Neuron (in vitro differentiated cells): ENCODE results near the gene ORAI2.
"Not testable (repeated sequence)": the region's sequence is repeated elsewhere in the genome, so short reads cannot be mapped to it uniquely, and the experiment has no call there.

Experiments used
- H2AFZ ChIP-seq: one replicate; pipeline ENCODE4 v1.6.1; 2013; ENCODE audit warnings: low read depth, mild to moderate bottlenecking, inconsistent platforms, low read length, moderate library complexity
- H3K27me3 ChIP-seq: one replicate; pipeline ENCODE4 v1.6.1; 2013; ENCODE audit warnings: low read length; ENCODE audit not compliant: insufficient read depth
- H3K36me3 ChIP-seq: one replicate; pipeline ENCODE4 v1.6.1; 2013; ENCODE audit warnings: low read length; ENCODE audit not compliant: insufficient read depth
- H3K4me1 ChIP-seq: one replicate; pipeline ENCODE4 v1.6.1; 2013; ENCODE audit warnings: low read length; ENCODE audit not compliant: insufficient read depth
- H3K4me3 ChIP-seq: 2 replicates; pipeline ENCODE4 v1.5.1; 2013; ENCODE audit warnings: mild to moderate bottlenecking, low read length, moderate library complexity
- H3K9me3 ChIP-seq: one replicate; pipeline ENCODE4 v1.6.1; 2013; ENCODE audit warnings: low read length

Gene ORAI2

DNA sequence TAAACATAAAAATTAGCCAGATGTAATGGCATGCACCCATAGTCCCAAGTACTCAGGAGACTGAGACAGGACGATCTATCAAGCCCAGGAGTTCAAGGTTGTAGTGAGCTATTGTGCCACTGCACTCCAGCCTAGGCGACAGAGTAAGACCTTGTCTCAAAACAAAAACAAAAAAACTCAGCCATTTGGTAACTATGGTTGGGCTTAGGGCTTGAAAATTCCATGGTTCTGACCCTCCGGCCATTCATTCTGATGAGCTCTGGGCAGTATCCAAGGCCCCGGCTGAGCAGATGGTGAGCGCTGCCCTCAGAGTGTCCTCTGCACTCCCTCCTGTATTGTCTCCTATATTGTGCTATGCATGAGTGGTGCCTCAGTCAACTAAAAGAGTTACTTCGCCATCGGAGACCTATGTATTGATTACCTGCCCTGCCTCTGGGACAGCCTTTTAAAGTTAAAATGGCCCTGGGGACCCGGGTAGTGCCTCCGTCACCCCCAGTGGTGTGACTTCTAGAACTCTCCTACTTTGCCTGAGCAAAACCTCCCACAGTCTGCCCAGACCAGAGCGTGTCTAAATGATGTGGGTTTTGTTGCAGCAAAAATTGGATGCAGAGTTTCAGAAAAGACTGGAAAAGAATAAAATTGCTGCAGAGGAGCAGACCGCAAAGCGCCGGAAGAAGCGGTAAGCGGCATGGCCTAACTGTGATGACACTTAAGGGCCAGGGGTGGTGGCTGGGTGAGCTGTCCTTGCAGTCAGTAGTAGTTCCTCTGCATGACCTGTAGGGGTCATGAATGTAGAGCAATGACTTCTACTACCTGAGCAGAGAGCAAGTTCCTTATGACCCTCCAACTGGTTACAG, 29.1 kb upstream of the ORAI2 start:
- Histone ChIP-seq H3K4me1 (no peaks in the 10 kb centered on the region), H3K27me3 (no peaks in the 10 kb centered on the region), H3K4me3 (no peak overlapping the region), H3K9me3 (peaks cover 14% of the 10 kb centered on the region), H3K36me3 (peaks cover 72% of the 10 kb centered on the region), H2AFZ (no peak overlapping the region)

DNA sequence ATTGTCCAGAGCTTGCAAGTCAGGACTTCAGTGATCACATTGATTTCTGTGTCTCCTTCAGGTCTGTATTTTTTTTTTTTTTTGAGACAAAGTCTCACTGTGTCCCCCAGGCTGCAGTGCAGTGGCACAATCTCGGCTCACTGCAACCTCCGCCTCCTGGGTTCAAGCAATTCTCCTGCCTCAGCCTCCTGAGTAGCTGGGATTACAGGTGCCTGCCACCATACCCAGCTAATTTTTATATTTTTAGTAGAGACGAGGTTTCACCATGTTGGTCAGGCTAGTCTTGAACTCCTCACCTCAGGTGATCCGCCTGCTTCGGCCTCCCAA, 28.6 kb upstream of the ORAI2 start:
- H2AFZ ChIP-seq, H3K27me3 ChIP-seq, H3K4me1 ChIP-seq, H3K4me3 ChIP-seq: not testable (repeated sequence)
- H3K9me3 ChIP-seq, result peaks cover 18% of the 10 kb centered on the region
- peaks cover 74% of the 10 kb centered on the region for H3K36me3 ChIP-seq

DNA sequence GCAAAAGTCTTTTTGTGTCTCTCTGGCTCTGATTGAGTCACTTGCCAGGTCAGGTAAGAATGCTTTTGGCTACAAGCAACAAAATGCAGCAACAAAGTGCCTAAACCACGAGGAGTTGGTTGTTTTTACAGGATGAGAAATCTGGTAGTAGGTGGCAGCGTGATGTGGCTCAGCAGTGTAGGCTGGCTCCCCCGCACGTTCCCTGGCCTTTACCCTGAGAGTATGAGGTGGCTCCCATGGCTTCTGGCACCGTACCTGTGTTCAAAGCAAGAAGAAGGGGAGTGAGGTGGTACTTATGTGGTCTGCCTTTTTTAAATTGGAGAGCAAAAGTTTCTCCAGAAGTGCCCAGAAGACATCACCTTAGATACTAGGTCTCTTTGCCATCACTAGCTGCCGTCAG, 25.5 kb upstream of the ORAI2 start:
- Histone ChIP-seq H3K4me3 (no peak overlapping the region), H3K27me3 (no peaks in the 10 kb centered on the region), H3K4me1 (no peaks in the 10 kb centered on the region), H2AFZ (no peak overlapping the region), H3K36me3 (peaks cover 80% of the 10 kb centered on the region), H3K9me3 (peaks cover 24% of the 10 kb centered on the region)

DNA sequence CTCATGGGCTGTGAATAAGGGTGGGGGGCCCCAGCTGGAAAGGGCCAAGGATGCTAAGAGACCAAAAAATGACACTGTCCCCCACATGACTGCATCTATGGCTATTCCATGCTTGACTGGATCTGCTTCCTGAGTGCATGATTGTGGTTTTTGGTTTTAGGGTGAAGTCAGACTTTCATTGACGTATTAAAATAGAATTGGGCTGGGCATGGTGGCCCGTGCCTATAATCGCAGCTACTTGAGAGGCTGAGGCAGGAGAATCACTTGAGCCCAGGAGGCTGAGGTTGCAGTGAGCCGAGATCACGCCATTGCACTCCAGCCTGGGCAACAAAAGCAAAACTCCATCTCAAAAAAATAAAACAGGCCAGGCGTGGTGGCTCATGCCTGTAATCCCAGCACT, 24.8 kb upstream of the ORAI2 start:
- Histone ChIP-seq H3K9me3 (peaks cover 24% of the 10 kb centered on the region), H3K36me3 (peaks cover 81% of the 10 kb centered on the region)
- not testable (repeated sequence) for H3K4me1 ChIP-seq, H2AFZ ChIP-seq, H3K27me3 ChIP-seq, H3K4me3 ChIP-seq

DNA sequence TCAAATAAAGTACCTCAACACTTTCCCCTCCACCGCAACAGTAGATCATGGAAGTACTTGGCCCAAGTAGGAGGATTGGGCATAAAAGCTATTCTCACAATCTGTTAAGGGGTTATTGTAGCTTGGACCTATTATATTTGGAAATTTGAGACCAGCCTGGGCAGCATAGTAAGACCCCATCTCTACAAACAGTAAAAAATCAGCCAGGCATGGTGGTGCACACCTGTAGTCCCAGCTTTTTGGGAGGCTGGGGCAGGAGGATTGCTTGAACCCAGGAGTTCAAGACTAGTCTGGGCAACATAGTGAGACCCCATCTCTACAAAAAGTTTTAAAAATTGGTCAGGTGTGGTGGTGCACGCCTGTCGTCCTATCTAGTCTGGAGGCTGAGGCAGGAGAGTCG, 24.0 kb upstream of the ORAI2 start:
- H3K9me3 ChIP-seq, result peaks cover 24% of the 10 kb centered on the region
- H3K27me3 ChIP-seq, result no peaks in the 10 kb centered on the region
- peaks cover 87% of the 10 kb centered on the region for H3K36me3 ChIP-seq
- H3K4me1 ChIP-seq, result no peaks in the 10 kb centered on the region
- no peak overlapping the region for H3K4me3 ChIP-seq
- no peak overlapping the region for H2AFZ ChIP-seq

DNA sequence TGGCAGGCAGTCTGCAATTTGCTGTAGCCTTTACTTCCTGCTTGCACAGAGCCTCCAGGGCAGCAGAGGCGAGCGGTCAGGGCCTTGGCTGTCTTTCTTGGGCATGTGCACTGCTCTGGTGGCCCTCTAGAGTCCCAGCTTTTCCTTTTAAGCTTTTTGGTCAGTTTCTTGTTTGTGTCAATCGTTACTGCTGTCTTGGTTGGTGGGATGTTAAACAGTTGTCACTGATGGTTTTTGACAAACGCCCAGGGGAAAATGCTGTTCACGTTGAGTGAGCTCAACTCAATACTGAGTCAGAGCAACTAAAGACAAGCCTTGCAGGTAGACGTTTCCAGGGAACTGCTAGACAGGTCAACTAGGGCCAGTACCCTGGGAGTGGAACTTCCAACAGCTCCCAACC, 23.3 kb upstream of the ORAI2 start:
- peaks cover 92% of the 10 kb centered on the region for H3K36me3 ChIP-seq
- no peak overlapping the region for H2AFZ ChIP-seq
- no peaks in the 10 kb centered on the region for H3K27me3 ChIP-seq
- H3K9me3 ChIP-seq, result peaks cover 24% of the 10 kb centered on the region
- H3K4me3 ChIP-seq, result no peak overlapping the region
- H3K4me1 ChIP-seq, result no peaks in the 10 kb centered on the region

DNA sequence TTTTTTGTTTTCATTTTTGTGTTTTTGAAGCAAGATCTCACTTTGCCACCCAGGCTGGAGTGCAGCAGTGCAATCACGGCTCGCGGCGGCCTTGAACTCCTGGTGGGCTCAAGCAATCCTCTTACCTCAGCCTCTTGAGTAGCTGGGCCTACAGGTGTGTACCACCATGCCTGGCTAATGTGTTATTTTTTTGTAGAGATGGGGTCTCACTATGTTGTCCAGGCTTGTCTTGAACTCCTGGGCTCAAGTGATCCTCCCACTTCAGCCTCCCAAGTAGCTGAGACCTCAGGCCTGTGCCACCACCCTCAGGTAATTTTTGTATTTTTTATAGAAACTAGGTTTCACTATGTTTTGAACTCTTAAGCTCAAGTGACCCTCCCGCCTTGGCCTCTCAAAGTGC, 22.5 kb upstream of the ORAI2 start:
- H3K4me1 ChIP-seq, result no peaks in the 10 kb centered on the region
- H2AFZ ChIP-seq, result no peak overlapping the region
- peaks cover 24% of the 10 kb centered on the region for H3K9me3 ChIP-seq
- peaks cover 91% of the 10 kb centered on the region for H3K36me3 ChIP-seq
- no peaks in the 10 kb centered on the region for H3K27me3 ChIP-seq
- no peak overlapping the region for H3K4me3 ChIP-seq

DNA sequence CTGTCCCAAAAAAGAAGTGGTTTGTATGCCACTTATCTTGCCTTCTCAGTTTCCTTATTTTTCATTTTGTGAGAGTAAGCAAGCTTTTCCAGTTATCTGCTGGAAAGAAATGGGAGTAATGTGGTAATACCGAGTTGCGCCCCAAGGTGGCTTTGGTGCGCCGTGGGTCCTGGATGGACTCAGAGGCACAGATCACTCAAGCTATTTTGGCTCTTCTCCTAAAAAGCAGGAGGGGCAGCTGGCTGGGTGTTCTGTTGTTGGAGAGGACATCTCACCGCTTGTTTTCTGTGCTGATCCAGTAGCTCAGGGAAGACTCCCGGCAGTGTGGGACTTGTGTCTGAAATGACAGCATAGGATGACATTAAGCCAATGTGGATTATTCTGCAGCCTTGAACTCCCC, 20.8 kb upstream of the ORAI2 start:
- H3K4me1 ChIP-seq, result no peaks in the 10 kb centered on the region
- no peak overlapping the region for H2AFZ ChIP-seq
- H3K36me3 ChIP-seq, result peaks cover 87% of the 10 kb centered on the region

DNA sequence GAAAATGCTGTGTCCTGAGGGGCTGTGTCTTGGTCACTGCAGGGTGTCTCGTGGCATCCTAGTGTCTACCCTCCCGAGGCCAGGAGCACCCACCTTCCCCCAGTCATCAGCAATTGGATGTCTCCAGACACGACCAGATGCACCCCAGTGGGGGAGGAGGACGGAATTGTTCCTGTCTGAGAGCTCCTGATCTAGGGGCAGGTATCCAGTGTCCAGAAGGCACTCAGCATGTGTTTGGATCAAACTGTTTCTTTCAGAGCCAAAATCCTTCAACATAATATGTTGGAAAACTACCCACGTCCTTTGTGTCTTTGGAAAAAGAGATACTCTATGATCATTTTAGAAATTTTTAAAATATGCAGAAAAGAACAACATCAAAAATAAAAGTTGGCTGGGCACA, 20.3 kb upstream of the ORAI2 start:
- H3K36me3 ChIP-seq, result peaks cover 85% of the 10 kb centered on the region

More for the DNA sequence above, 20.8 kb upstream of the ORAI2 start:
- no peak overlapping the region for H3K4me3 ChIP-seq
- peaks cover 22% of the 10 kb centered on the region for H3K9me3 ChIP-seq
- H3K27me3 ChIP-seq, result no peaks in the 10 kb centered on the region

DNA sequence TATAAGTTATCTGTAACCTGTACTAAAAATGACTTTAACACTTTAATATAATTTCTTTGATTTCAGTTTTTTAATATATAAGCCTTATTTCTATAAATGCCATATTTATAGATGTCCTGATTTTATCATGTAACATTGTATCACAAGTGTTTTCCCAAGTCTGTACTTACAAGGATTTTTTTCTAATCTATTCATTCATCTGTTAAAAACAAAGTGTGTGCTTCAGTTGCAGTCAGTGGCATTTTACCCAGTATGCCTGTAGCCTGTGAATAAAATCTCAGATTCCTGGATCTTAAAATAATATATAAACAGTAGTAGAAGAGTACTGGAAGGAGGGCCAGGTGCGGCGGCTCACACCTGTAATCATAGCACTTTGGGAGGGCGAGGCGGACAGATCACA, 19.8 kb upstream of the ORAI2 start:
- Histone ChIP-seq H2AFZ (no peak overlapping the region), H3K36me3 (peaks cover 85% of the 10 kb centered on the region), H3K9me3 (peaks cover 11% of the 10 kb centered on the region), H3K27me3 (no peaks in the 10 kb centered on the region), H3K4me3 (no peak overlapping the region), H3K4me1 (no peaks in the 10 kb centered on the region)

More for the DNA sequence above, 20.3 kb upstream of the ORAI2 start:
- H3K9me3 ChIP-seq, result peaks cover 17% of the 10 kb centered on the region
- no peaks in the 10 kb centered on the region for H3K27me3 ChIP-seq
- H3K4me1 ChIP-seq, result no peaks in the 10 kb centered on the region
- H2AFZ ChIP-seq, result no peak overlapping the region
- no peak overlapping the region for H3K4me3 ChIP-seq

DNA sequence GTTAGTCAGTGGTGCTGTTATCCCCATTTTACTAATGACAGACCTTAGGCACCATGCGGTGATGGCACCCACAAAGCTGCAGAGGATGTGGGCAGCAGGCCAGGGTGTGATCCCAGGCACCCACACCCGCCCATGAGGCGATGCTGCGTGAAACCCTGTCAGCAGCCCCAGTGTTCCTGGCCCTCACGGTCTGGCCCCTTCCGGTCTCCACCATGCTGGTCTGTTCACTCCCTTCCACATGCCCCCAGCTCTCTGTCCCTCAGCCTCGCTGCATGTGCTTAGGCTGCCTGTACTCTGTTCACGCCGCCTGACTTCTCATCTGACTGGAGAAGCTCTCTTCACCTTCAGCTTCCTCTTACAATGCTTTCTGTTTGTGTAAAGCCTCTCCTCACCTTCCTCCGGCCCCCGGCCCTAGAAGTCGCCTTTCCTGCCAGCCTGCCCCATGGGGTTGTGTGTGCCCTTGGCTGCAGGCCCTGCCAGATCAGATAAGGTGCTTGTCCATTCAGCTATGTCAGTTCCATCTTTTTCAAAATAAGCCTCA, 17.6 kb upstream of the ORAI2 start:
- no peaks in the 10 kb centered on the region for H3K27me3 ChIP-seq
- H3K9me3 ChIP-seq, result no peaks in the 10 kb centered on the region
- no peaks in the 10 kb centered on the region for H3K4me1 ChIP-seq
- peaks cover 86% of the 10 kb centered on the region for H3K36me3 ChIP-seq
- no peak overlapping the region for H3K4me3 ChIP-seq
- no peak overlapping the region for H2AFZ ChIP-seq

DNA sequence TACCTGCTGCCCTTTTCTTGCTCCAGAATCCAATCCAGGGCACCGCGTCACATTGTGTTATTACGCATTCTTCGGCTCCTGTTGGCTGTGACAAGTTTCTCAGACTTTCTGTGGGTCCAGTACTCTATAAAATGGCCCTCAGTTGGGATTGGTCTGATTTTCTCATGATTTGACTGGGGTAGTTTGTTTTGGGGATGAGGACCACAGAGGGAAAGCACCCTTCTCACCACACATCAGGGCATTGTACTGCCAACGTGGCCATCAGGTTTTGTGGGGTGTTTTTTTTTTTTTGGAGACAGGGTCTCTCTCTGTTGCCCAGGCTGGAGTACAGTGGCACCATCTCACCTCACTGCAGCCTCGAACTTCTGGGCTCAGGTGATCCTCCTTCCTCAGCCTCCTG, 17.0 kb upstream of the ORAI2 start:
- H3K9me3 ChIP-seq, result no peaks in the 10 kb centered on the region
- H3K4me1 ChIP-seq, result no peaks in the 10 kb centered on the region
- no peaks in the 10 kb centered on the region for H3K27me3 ChIP-seq
- peaks cover 85% of the 10 kb centered on the region for H3K36me3 ChIP-seq
- no peak overlapping the region for H3K4me3 ChIP-seq
- H2AFZ ChIP-seq, result no peak overlapping the region

DNA sequence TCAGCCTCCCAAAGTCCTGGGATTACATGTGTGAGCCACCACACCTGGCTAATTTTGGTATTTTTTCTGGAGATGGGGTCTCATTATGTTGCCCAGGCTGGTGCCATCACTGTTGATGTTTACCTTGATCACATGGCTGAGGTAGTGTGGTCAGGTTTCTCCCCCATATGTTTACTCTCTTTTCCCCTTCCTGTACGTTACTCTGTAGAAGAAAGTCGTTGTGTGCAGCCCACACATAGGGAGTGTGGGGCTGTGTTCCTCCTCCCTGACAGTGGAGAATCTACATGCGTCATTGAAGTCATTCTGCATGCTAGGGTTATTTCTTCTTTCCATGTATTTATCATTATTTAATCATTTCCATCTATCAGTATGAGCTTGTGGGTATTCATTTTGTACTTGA, 16.3 kb upstream of the ORAI2 start:
- Histone ChIP-seq H3K9me3 (no peaks in the 10 kb centered on the region), H2AFZ (no peak overlapping the region), H3K4me3 (no peak overlapping the region), H3K27me3 (no peaks in the 10 kb centered on the region), H3K4me1 (no peaks in the 10 kb centered on the region), H3K36me3 (peaks cover 81% of the 10 kb centered on the region)

DNA sequence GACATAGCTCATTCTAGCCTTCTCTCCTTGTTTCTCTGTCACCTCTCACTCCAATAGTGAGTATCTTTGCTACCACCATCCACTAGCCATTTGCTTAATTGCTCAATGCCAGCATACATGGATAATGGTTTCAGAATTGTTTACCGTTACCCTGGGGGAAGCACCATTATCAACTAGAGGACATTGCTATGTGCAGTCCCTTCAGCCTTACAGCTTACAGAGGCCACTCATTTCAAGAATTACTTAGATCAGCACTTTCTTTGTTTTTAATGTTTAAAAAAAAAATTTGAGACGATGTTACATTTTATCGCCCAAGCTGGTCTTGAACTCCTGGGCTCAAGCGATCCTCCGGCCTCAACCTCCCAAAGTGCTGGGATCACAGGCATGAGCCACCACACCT, 14.8 kb upstream of the ORAI2 start:
- Histone ChIP-seq H3K4me1 (no peaks in the 10 kb centered on the region), H3K9me3 (no peaks in the 10 kb centered on the region), H3K36me3 (peaks cover 70% of the 10 kb centered on the region), H3K27me3 (no peaks in the 10 kb centered on the region), H2AFZ (no peak overlapping the region), H3K4me3 (no peak overlapping the region)
